Left lung (tissue), 10 donors: ENCODE results near the gene DHRS7. TPM values are rescaled to one million over a fixed set of nuclear protein-coding genes. Genes with fewer than 3 reads are reported as not detected.

ENCODE experiments used
- ATAC-seq: fragments of 200-7000 bp; cut with Tn5 transposase; one replicate; pipeline ENCODE4 v1.9.1; 2020; ENCODE audit warnings: moderate library complexity
- DNase-seq, 4 donors: peaks; one replicate each; pipeline ENCODE4 v3.0.0-alpha.2; 2013 to 2020
- H3K27ac ChIP-seq, 2 donors: fragments of 200-600 bp; sonication (generic) in 1 of 2; one replicate each; pipeline versions ENCODE4 v1.5.0 to v1.8.0; 2020 to 2021
- H3K27me3 ChIP-seq, 2 donors: fragments of 200-600 bp; sonication (generic) in 1 of 2; one replicate each; pipeline versions ENCODE4 v1.5.0 to v1.8.0; 2020 to 2021
- H3K36me3 ChIP-seq, 2 donors: fragments of 200-600 bp; sonication (generic) in 1 of 2; one replicate each; pipeline versions ENCODE4 v1.5.0 to v1.8.0; 2020 to 2021
- H3K4me1 ChIP-seq, 2 donors: fragments of 200-600 bp; one replicate each; pipeline ENCODE4 v1.8.0; 2021
- H3K4me3 ChIP-seq, 2 donors: fragments of 200-600 bp; sonication (generic) in 1 of 2; one replicate each; pipeline versions ENCODE4 v1.5.0 to v1.8.0; 2020 to 2021; ENCODE audit warnings: mild to moderate bottlenecking in 1 of 2
- H3K9me3 ChIP-seq, 2 donors: fragments of 200-600 bp; sonication (generic) in 1 of 2; one replicate each; pipeline versions ENCODE4 v1.5.0 to v1.8.0; 2020 to 2021
- intact Hi-C, 2 donors: fragments of 100-400 bp; cut with DNase I; formaldehyde crosslinking; loops; one replicate each; pipeline versions ENCODE4 v1.11.2 to v1.14.2; 2022
- polyA plus RNA-seq, 6 donors: library from polyadenylated mRNA; unstranded; fragments of 120-200 nt; gene quantifications; one replicate each; pipeline ENCODE4 v1.2.1, GENCODE V29; 2013; ENCODE audit not compliant: insufficient read length in 6 of 6
- total RNA-seq, 2 donors: library from RNA; stranded (reverse); fragmentation: NEBNext Ultra II Directional; extraction: Animal tissue kit (Norgen Biotek cat#: 25700); gene quantifications; one replicate each; pipeline ENCODE4 v1.2.1, GENCODE V29; 2021
- TF ChIP-seq, protein P1 (sequence below), 2 donors: fragments of 200-600 bp; sonication (generic) in 1 of 2; IDR thresholded peaks; one replicate each; pipeline versions ENCODE4 v1.5.0 to v1.8.0; 2021; ENCODE audit warnings: antibody characterized with exemption in 2 of 2
- donor health status: DM: no; HTN: yes; CAD: no.
- donor health status: DM: no; HTN: no; CAD: no.

DHRS7 gene
- total and polyA plus RNA-seq, 8 donors, result 52.9 to 122 (median 57.8) TPM

DNA sequence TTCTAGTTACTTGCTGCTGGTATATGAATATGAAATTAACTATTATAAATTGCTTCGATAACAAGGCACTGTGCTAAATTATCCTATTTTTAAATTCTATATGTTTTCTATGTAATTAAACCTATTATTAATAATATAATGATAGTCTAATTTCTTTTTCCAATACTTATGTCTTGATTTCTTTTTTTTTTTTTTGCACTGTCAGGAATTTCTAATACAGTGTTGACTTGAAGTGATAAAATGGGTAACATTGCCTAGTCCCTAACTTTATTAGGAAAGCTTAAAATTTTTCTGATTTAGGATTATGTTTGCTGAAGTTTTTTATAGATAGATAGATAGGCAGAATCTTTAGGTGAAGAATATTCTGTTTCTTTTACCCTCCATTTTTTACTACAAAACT, 13.6 kb upstream of the DHRS7 start:
- no peaks in the 10 kb centered on the region for H3K9me3 ChIP-seq
- TF ChIP-seq, protein P1, sequence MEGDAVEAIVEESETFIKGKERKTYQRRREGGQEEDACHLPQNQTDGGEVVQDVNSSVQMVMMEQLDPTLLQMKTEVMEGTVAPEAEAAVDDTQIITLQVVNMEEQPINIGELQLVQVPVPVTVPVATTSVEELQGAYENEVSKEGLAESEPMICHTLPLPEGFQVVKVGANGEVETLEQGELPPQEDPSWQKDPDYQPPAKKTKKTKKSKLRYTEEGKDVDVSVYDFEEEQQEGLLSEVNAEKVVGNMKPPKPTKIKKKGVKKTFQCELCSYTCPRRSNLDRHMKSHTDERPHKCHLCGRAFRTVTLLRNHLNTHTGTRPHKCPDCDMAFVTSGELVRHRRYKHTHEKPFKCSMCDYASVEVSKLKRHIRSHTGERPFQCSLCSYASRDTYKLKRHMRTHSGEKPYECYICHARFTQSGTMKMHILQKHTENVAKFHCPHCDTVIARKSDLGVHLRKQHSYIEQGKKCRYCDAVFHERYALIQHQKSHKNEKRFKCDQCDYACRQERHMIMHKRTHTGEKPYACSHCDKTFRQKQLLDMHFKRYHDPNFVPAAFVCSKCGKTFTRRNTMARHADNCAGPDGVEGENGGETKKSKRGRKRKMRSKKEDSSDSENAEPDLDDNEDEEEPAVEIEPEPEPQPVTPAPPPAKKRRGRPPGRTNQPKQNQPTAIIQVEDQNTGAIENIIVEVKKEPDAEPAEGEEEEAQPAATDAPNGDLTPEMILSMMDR (IDR thresholded peaks at IDR 0.05), result no peak
- no peak for DNase-seq
- H3K36me3 ChIP-seq, result no peaks in the 10 kb centered on the region
- ATAC-seq, result no peak
- H3K27me3 ChIP-seq, result no peaks in the 10 kb centered on the region
- no peak overlapping the region for H3K4me3 ChIP-seq
- no peak overlapping the region for H3K27ac ChIP-seq
- intact Hi-C loops, result no loop called here
- peaks cover 0 to 4% of the 10 kb centered on the region in 2 donors for H3K4me1 ChIP-seq

DNA sequence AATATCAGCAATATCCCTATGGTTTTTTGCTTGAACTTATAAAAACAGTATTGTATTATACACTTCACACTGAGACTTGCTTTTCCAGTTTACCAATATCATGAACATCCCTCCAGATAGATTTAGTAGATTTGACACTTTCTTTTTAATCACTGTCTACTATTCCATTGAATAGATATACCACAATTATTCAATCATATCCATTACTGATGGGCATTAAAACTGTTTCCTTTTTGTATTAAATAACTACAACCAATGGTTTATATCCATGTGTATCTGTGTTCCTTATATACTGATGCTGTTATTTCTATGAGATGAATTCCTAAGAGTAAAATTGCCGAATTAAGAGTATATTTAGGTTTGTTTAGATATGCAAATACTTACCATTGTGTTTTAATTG, 13.0 kb upstream of the DHRS7 start:
- TF ChIP-seq, protein P1 (IDR thresholded peaks at IDR 0.05), result no peak
- H3K9me3 ChIP-seq, result no peaks in the 10 kb centered on the region
- intact Hi-C loops, result no loop called here

DNA sequence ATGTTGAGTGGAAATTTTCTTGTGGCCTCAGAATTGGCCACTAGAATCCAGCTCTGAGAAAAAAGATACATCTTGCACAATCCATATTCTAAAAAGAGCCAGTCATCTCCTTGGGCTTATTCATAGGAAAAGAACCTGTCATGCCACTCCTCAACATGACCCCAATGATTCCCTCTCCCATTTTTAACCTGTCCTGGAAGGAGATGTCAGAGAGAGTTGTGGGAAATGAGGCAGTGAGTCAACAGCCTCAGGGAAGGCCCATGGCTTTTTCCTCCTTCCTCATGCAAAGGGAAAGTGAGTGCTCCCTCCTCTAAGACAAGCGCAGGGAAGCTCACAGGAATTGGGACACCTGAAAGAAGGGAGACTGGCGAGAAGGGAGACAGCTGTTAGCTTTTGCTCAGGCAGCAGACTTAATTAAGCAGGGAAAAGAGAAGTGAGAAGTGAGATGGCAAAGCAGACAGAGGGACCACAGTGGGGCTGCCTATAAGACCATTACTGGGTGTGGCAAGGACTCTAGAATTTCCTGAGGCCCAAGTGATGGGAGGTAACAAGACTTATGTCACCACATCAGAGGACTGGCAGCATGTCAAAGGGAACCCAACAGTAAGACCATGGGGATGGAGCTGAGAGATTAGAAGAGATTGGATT, 10.2 kb upstream of the DHRS7 start:
- Histone ChIP-seq H3K4me1 (no peaks in the 10 kb centered on the region), H3K27me3 (no peaks in the 10 kb centered on the region), H3K4me3 (no peak overlapping the region), H3K27ac (no peak overlapping the region), H3K36me3 (no peaks in the 10 kb centered on the region), H3K9me3 (no peaks in the 10 kb centered on the region)
- no peak for ATAC-seq
- TF ChIP-seq, protein P1 (IDR thresholded peaks at IDR 0.05), result no peak
- intact Hi-C loops, result no loop called here
- no peak for DNase-seq

More for the DNA sequence above, 13.0 kb upstream of the DHRS7 start:
- DNase-seq, result no peak
- ATAC-seq, result no peak
- Histone ChIP-seq H3K27ac (no peak overlapping the region), H3K27me3 (no peaks in the 10 kb centered on the region), H3K4me3 (no peak overlapping the region), H3K36me3 (no peaks in the 10 kb centered on the region), H3K4me1 (no peaks in the 10 kb centered on the region)

DNA sequence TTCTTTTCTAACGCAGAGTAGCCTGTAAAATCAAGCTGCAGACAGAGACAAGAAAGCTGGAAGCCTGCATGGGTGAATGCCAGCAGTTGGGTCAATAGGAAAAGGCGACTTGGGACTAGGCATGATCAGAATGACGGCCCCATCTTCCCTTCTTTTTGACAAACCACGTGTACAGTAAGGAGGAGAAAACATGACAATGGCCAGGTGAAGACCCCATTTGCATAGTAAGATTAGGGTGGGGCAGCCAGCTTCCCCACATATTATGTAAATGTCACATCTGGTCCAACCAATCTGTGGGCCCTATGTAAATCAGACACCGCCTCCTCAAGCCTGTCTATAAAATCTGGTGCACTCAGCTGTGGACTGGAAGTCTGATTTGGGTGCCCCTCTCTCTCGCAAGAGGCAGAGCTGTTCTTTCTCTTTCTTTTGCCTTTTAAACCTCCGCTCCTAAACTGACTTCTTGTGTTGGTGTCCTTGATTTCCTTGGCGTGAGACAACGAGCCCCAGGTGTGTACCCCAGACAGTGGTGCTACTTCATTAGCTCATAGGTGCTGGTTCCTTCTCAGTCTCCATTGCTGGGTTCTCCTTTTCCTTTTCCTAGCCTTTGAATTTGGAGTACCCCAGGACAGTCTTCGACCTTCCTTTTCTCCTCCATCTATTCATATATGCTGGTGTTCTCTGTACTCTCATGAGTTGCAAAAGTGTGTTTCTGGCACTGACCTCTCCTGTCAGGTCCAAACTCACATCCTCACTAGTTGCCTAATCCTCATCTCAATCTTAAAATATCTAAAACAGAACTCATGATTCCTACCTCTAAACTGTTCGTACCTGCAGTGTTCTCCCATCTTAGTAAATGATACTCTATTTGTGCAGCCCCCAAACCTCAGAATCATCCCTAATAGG, 9.4 kb upstream of the DHRS7 start:
- Histone ChIP-seq H3K9me3 (no peaks in the 10 kb centered on the region), H3K4me1 (no peaks in the 10 kb centered on the region), H3K4me3 (no peak overlapping the region), H3K36me3 (no peaks in the 10 kb centered on the region), H3K27ac (no peak overlapping the region), H3K27me3 (no peaks in the 10 kb centered on the region)
- no peak for DNase-seq
- TF ChIP-seq, protein P1 (IDR thresholded peaks at IDR 0.05), result no peak
- no peak for ATAC-seq
- intact Hi-C loops, result no loop called here

DNA sequence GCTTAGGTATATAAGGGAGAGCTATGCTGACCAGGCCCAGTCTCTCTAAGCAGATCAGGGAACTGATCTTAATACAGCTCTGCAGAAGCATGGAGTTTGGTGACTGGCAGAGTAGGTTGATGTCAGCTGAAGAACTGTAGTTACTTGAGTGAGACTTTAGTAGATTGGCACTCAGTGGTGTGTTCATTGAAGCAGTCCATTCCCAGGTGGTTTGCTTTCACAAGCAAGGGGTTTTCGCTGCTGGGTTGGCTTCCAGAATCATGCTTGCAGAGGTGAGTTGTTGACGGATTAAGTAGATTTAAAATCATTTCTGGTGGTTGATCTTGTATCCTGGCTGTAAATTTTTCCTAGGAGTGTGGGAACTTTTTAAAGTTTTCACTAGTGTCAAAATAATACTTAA, 6.5 kb upstream of the DHRS7 start:
- H3K27ac ChIP-seq, result no peak overlapping the region
- ATAC-seq, result no peak
- TF ChIP-seq, protein P1 (IDR thresholded peaks at IDR 0.05), result no peak
- H3K27me3 ChIP-seq, result no peaks in the 10 kb centered on the region
- intact Hi-C loops, result no loop called here
- H3K4me3 ChIP-seq, result no peak overlapping the region
- H3K4me1 ChIP-seq, result no peaks in the 10 kb centered on the region
- no peak for DNase-seq
- no peaks in the 10 kb centered on the region for H3K36me3 ChIP-seq
- no peaks in the 10 kb centered on the region for H3K9me3 ChIP-seq
